IMR-90 (cell line): ENCODE data around the gene MSANTD1. TPM values are rescaled to one million over a fixed set of nuclear protein-coding genes. Genes with fewer than 3 reads are reported as not detected.

Experiments
- ATAC-seq: fragments of 200-7000 bp; cut with Tn5 transposase; 2 replicates; pipeline ENCODE4 v1.9.1; 2020; ENCODE audit warnings: low read depth, mild to moderate bottlenecking, moderate library complexity
- BruUV-seq: library from RNA; stranded (reverse); fragments of 400-500 nt; replicated peaks from 2 replicates; lab custom pipeline; 2021; lab: Mats Ljungman, UMichigan
- CTCF ChIA-PET: fragments of 300-600 bp; formaldehyde crosslinking; extraction: SDS; loops from one replicate; lab custom pipeline; 2021; ENCODE audit warnings: antibody characterized with exemption; lab: Yijun Ruan, JAX
- POLR2A ChIA-PET: fragments of 300-600 bp; sonication (Branson Sonifier 250); formaldehyde crosslinking; loops from one replicate; lab custom pipeline; 2022; ENCODE audit warnings: antibody characterized with exemption; ENCODE audit not compliant: unreplicated experiment; lab: Charles Lee
- DNase-seq: peaks from one replicate; pipeline ENCODE4 v3.0.0; 2013
- H2AFZ ChIP-seq: replicated peaks from 2 replicates; pipeline ENCODE3; 2013; ENCODE audit warnings: low read length, mild to moderate bottlenecking; ENCODE audit not compliant: poor library complexity
- H2AK5ac ChIP-seq: 2 replicates; pipeline ENCODE4 v1.6.1; 2013; ENCODE audit warnings: low read depth, low read length, inconsistent platforms
- H2AK9ac ChIP-seq: replicated peaks from 2 replicates; pipeline ENCODE3; 2013; ENCODE audit warnings: mild to moderate bottlenecking, low read depth, low read length, moderate library complexity; ENCODE audit not compliant: poor library complexity
- H2BK120ac ChIP-seq: 2 replicates; pipeline ENCODE4 v1.6.1; 2013; ENCODE audit warnings: low read depth, low read length, inconsistent platforms
- H2BK15ac ChIP-seq: 3 replicates; pipeline ENCODE4 v1.6.1; 2013; ENCODE audit warnings: low read depth, low read length, inconsistent platforms
- H2BK20ac ChIP-seq: 2 replicates; pipeline ENCODE4 v1.6.1; 2013; ENCODE audit warnings: low read depth, mild to moderate bottlenecking, inconsistent platforms, low read length, moderate library complexity
- H2BK5ac ChIP-seq: 2 replicates; pipeline ENCODE4 v1.6.1; 2013; ENCODE audit warnings: mild to moderate bottlenecking, low read depth, low read length, inconsistent platforms; ENCODE audit not compliant: poor library complexity, severe bottlenecking
- H3K14ac ChIP-seq: replicated peaks from 2 replicates; pipeline ENCODE4 v1.6.1; 2013; ENCODE audit warnings: low read depth, low read length, inconsistent platforms
- H3K18ac ChIP-seq: 2 replicates; pipeline ENCODE4 v1.6.1; 2013; ENCODE audit warnings: low read depth, low read length, control low read depth
- H3K23ac ChIP-seq: 2 replicates; pipeline ENCODE4 v1.6.1; 2013; ENCODE audit warnings: low read depth, low read length, inconsistent platforms
- H3K27ac ChIP-seq: 2 replicates; pipeline ENCODE4 v1.5.1; 2013; ENCODE audit warnings: mild to moderate bottlenecking, control low read depth, low read length; ENCODE audit not compliant: insufficient read depth
- H3K27me3 ChIP-seq: 2 replicates; pipeline ENCODE4 v1.6.1; 2013; ENCODE audit warnings: low read length; ENCODE audit not compliant: control insufficient read depth, insufficient read depth
- H3K36me3 ChIP-seq: 2 replicates; pipeline ENCODE4 v1.6.1; 2013; ENCODE audit warnings: low read length, mixed read lengths; ENCODE audit not compliant: control insufficient read depth, insufficient read depth
- H3K4ac ChIP-seq: 2 replicates; pipeline ENCODE4 v1.6.1; 2013; ENCODE audit warnings: low read depth, low read length, inconsistent platforms
- H3K4me1 ChIP-seq: 2 replicates; pipeline ENCODE4 v1.6.1; 2013; ENCODE audit warnings: low read length, mixed read lengths; ENCODE audit not compliant: control insufficient read depth, insufficient read depth
- H3K4me2 ChIP-seq: 2 replicates; pipeline ENCODE4 v1.6.1; 2013; ENCODE audit warnings: low read depth, mild to moderate bottlenecking, control low read depth, low read length, moderate library complexity
- H3K4me3 ChIP-seq: 2 replicates; pipeline ENCODE4 v1.5.1; 2013; ENCODE audit warnings: low read depth, mild to moderate bottlenecking, control low read depth, low read length, moderate library complexity; ENCODE audit not compliant: insufficient read depth
- H3K56ac ChIP-seq: 2 replicates; pipeline ENCODE4 v1.6.1; 2013; ENCODE audit warnings: low read length, inconsistent platforms; ENCODE audit not compliant: insufficient read depth; ENCODE audit errors: extremely low read depth
- H3K79me1 ChIP-seq, 2 experiments: 2 replicates each; pipeline ENCODE4 v1.6.1; 2013; ENCODE audit warnings: low read length in 2 of 2, inconsistent platforms in 1 of 2, low read depth in 1 of 2
- H3K9ac ChIP-seq: 2 replicates; pipeline ENCODE4 v1.6.1; 2013; ENCODE audit warnings: low read depth, low read length, control low read depth
- H3K9me1 ChIP-seq: 2 replicates; pipeline ENCODE4 v1.6.1; 2013; ENCODE audit warnings: low read length, inconsistent platforms; ENCODE audit not compliant: insufficient read depth
- H3K9me3 ChIP-seq: 2 replicates; pipeline ENCODE4 v1.6.1; 2013; ENCODE audit warnings: low read length; ENCODE audit not compliant: control insufficient read depth, insufficient read depth
- H4K20me1 ChIP-seq: 2 replicates; pipeline ENCODE4 v1.6.1; 2013; ENCODE audit warnings: low read length, inconsistent platforms; ENCODE audit not compliant: insufficient read depth
- H4K5ac ChIP-seq: 2 replicates; pipeline ENCODE4 v1.6.1; 2013; ENCODE audit warnings: mild to moderate bottlenecking, low read depth, low read length, control low read depth
- H4K8ac ChIP-seq, 2 experiments: 2 replicates each; pipeline ENCODE4 v1.6.1; 2013; ENCODE audit warnings: low read depth in 2 of 2, low read length in 2 of 2, control low read depth in 1 of 2, inconsistent platforms in 1 of 2
- H4K91ac ChIP-seq: 2 replicates; pipeline ENCODE4 v1.6.1; 2013; ENCODE audit warnings: low read depth, low read length, inconsistent platforms; ENCODE audit not compliant: insufficient read depth
- BHLHE40 ChIP-seq: fragments of 150-350 bp; IDR thresholded peaks from 2 replicates; pipeline ENCODE4 v1.6.1; 2016; ENCODE audit warnings: mild to moderate bottlenecking, low read depth, low read length
- CHD1 ChIP-seq: IDR thresholded peaks from 2 replicates; pipeline ENCODE4 v1.6.1; 2012; ENCODE audit warnings: low read depth, low read length, improper control_type of control experiment
- CTCF ChIP-seq: conservative IDR thresholded peaks from 2 replicates; pipeline ENCODE4 v1.5.1; 2012; ENCODE audit warnings: mild to moderate bottlenecking, low read depth, low read length, improper control_type of control experiment
- ELK1 ChIP-seq: fragments of 150-350 bp; IDR thresholded peaks from 2 replicates; pipeline ENCODE4 v1.6.1; 2016; ENCODE audit warnings: low read depth, mild to moderate bottlenecking, low read length, moderate library complexity, borderline replicate concordance
- FOS ChIP-seq: fragments of 150-350 bp; IDR thresholded peaks from 2 replicates; pipeline ENCODE4 v1.6.1; 2016; ENCODE audit warnings: low read depth, low read length
- MAFK ChIP-seq: IDR thresholded peaks from 2 replicates; pipeline ENCODE4 v1.6.1; 2012; ENCODE audit warnings: low read depth, low read length, improper control_type of control experiment
- MAZ ChIP-seq: IDR thresholded peaks from 2 replicates; pipeline ENCODE4 v1.6.1; 2012; ENCODE audit warnings: low read depth, mild to moderate bottlenecking, low read length, improper control_type of control experiment, moderate library complexity, borderline replicate concordance
- MXI1 ChIP-seq: IDR thresholded peaks from 2 replicates; pipeline ENCODE4 v1.6.1; 2012; ENCODE audit warnings: low read depth, mild to moderate bottlenecking, low read length, moderate library complexity, borderline replicate concordance
- NFE2L2 ChIP-seq: fragments of 150-350 bp; IDR thresholded peaks from 2 replicates; pipeline ENCODE4 v1.6.1; 2016; ENCODE audit warnings: low read depth, mild to moderate bottlenecking, low read length
- POLR2A ChIP-seq: IDR thresholded peaks from 2 replicates; pipeline ENCODE4 v1.6.1; 2012; ENCODE audit warnings: mild to moderate bottlenecking, low read depth, low read length
- RAD21 ChIP-seq: IDR thresholded peaks from 2 replicates; pipeline ENCODE4 v1.6.1; 2012; ENCODE audit warnings: low read length, improper control_type of control experiment
- RCOR1 ChIP-seq: IDR thresholded peaks from 2 replicates; pipeline ENCODE4 v1.6.1; 2012; ENCODE audit warnings: mild to moderate bottlenecking, low read length, improper control_type of control experiment; ENCODE audit not compliant: insufficient replicate concordance
- RFX5 ChIP-seq: IDR thresholded peaks from 2 replicates; pipeline ENCODE4 v1.8.0; 2012; ENCODE audit warnings: low read depth, mild to moderate bottlenecking, low read length, moderate library complexity
- SMC3 ChIP-seq: fragments of 150-350 bp; IDR thresholded peaks from 2 replicates; pipeline ENCODE4 v1.6.1; 2016; ENCODE audit warnings: low read depth, mild to moderate bottlenecking, antibody characterized with exemption, low read length, moderate library complexity
- USF2 ChIP-seq: fragments of 150-350 bp; IDR thresholded peaks from 2 replicates; pipeline ENCODE4 v1.6.1; 2017; ENCODE audit warnings: mild to moderate bottlenecking, antibody characterized with exemption, low read length, low read depth
- WGBS, 2 experiments: methylation state at CpG; one replicate each; pipeline versions ENCODE4 v1.1.5 to v1.1.7; 2013; ENCODE audit warnings: missing lambda C conversion rate in 2 of 2; ENCODE audit not compliant: insufficient read length in 1 of 2; ENCODE audit errors: extremely low coverage in 2 of 2; 5-methylcytosine and 5-hydroxymethylcytosine counted together
- dilution Hi-C: fragments of 300-500 bp; cut with HindIII; formaldehyde crosslinking; loops from one replicate; pipeline ENCODE4 v1.14.3; 2018; ENCODE audit warnings: low sequenced_read_pairs; ENCODE audit not compliant: unreplicated experiment
- in situ Hi-C: fragments of 300-500 bp; cut with MboI; formaldehyde crosslinking; loops from 3 replicates; pipeline ENCODE4 v1.14.3; 2019; ENCODE audit warnings: low sequenced_read_pairs, inconsistent platforms, mixed read lengths
- intact Hi-C: fragments of 100-400 bp; cut with micrococcal nuclease; formaldehyde crosslinking; loops from 2 replicates; pipeline ENCODE4 v1.10.0; 2022
- polyA plus RNA-seq, 3 experiments: library from polyadenylated mRNA; depleted of rRNA; stranded (reverse); fragments of >200 nt; gene quantifications; 2 replicates each; pipeline ENCODE4 v1.2.3, GENCODE V29; 2012; ENCODE audit warnings: low replicate concordance in 1 of 3
- total RNA-seq: library from RNA; depleted of rRNA; stranded (reverse); fragments of >200 nt; gene quantifications from 2 replicates; pipeline ENCODE4 v1.2.3, GENCODE V29; 2012

MSANTD1 gene
- total and polyA plus RNA-seq, 2 of the 4 experiments (the other 2 are of a cell fraction): under 0.01 to 0.07 TPM

- WGBS, 2 experiments: 75% methylated on average over 6 of the region's 8 CpGs; no CpG with 5 or more reads in 1 of the 2 experiments
- intact Hi-C loops: no loop called here
- TF ChIP-seq MXI1 (no peak), CTCF (no peak), FOS (no peak), RCOR1 (no peak), SMC3 (no peak), RAD21 (no peak), MAZ (no peak), POLR2A (no peak), BHLHE40 (no peak), RFX5 (no peak), MAFK (no peak), NFE2L2 (no peak), CHD1 (no peak), USF2 (no peak), ELK1 (no peak)
These were observed 48.4 kb upstream of the MSANTD1 start for GRCh38 chr4:3200423-3201090.

More at GRCh38 chr4:3200423-3201090, 48.4 kb upstream of the MSANTD1 start:
- Histone ChIP-seq H3K4me2 (no peak overlapping the region), H3K56ac (no peak overlapping the region), H2BK5ac (no peak overlapping the region), H4K91ac (no peak overlapping the region), H3K4ac (no peak overlapping the region), H2AFZ (no peak overlapping the region), H3K18ac (no peak overlapping the region), H2BK120ac (no peak overlapping the region), H3K79me1 (peaks cover 0 to 14% of the 10 kb centered on the region in 2 experiments; a peak in 3 of 4 replicates), H2BK20ac (no peak overlapping the region), H3K9me3 (no peaks in the 10 kb centered on the region), H3K4me3 (no peak overlapping the region), H2BK15ac (no peak overlapping the region), H3K9me1 (peaks cover 16% of the 10 kb centered on the region), H4K8ac (no peak overlapping the region), H3K27ac (no peak overlapping the region), H3K27me3 (no peaks in the 10 kb centered on the region), H4K20me1 (peaks cover 13% of the 10 kb centered on the region; the same call in 1 of the 2 replicates), H2AK9ac (no peak overlapping the region), H3K4me1 (peaks cover 18% of the 10 kb centered on the region), H3K23ac (no peak overlapping the region), H3K14ac (peak overlapping the region; percentile 32; the same call in 1 of the 2 replicates), H2AK5ac (no peak overlapping the region), H4K5ac (no peak overlapping the region), H3K36me3 (peaks cover 18% of the 10 kb centered on the region; the same call in 1 of the 2 replicates), H3K9ac (no peak overlapping the region)
- ATAC-seq (no peak), DNase-seq (no peak)
- dilution Hi-C loops: no loop called here
- TSS peak; percentile 10 for BruUV-seq
- in situ Hi-C loops: no loop called here
- ChIA-PET POLR2A (no interaction called here), CTCF (interaction anchor here (0.6 to 1.6 kb wide), 3 partner anchors 9 to 314 kb away, joined by 3 read pairs; no protein-coding TSS in a partner anchor)
